GM12878 (cell line): ENCODE results near the gene NPS.

Experiments used
- BCL11A ChIP-seq: IDR thresholded peaks from 2 replicates; pipeline ENCODE4 v1.6.1; 2011; ENCODE audit warnings: low read depth, low read length
- CTCF ChIP-seq, 3 experiments: IDR thresholded peaks in 2 of 3; conservative IDR thresholded peaks in 1 of 3; 2 replicates each; pipeline ENCODE4 v1.5.1; 2011; ENCODE audit warnings: low read depth in 3 of 3, low read length in 3 of 3, mild to moderate bottlenecking in 3 of 3, control low read depth in 2 of 3, moderate library complexity in 2 of 3, inconsistent platforms in 1 of 3, mixed read lengths in 1 of 3; ENCODE audit not compliant: control insufficient read depth in 2 of 3, insufficient read depth in 1 of 3; ENCODE audit errors: extremely low read depth in 1 of 3
- DPF2 ChIP-seq: fragments of 450-650 bp; IDR thresholded peaks from 2 replicates; pipeline ENCODE4 v1.6.1; 2017; ENCODE audit warnings: mild to moderate bottlenecking
- EP300 ChIP-seq, 2 experiments: fragments of 150-350 bp in 1 of 2; IDR thresholded peaks; 2 replicates each; pipeline ENCODE4 v1.6.1; 2011 to 2012; ENCODE audit warnings: low read depth in 2 of 2, low read length in 2 of 2, borderline replicate concordance in 1 of 2, improper control_type of control experiment in 1 of 2, inconsistent platforms in 1 of 2; ENCODE audit not compliant: control insufficient read depth in 1 of 2
- EZH2 ChIP-seq: IDR thresholded peaks from 2 replicates; pipeline ENCODE4 v1.6.1; 2012; ENCODE audit warnings: low read depth, mild to moderate bottlenecking, control low read depth, inconsistent platforms, low read length, borderline replicate concordance; ENCODE audit not compliant: control insufficient read depth
- PBX3 ChIP-seq: IDR thresholded peaks from 2 replicates; pipeline ENCODE4 v1.6.1; 2011; ENCODE audit warnings: mild to moderate bottlenecking, low read depth, low read length, moderate library complexity; ENCODE audit not compliant: insufficient replicate concordance
- POLR2A ChIP-seq: IDR thresholded peaks from 2 replicates; pipeline ENCODE4 v1.6.1; 2011; ENCODE audit warnings: low read depth, mild to moderate bottlenecking, low read length
- RBBP5 ChIP-seq: fragments of 200-600 bp; sonication (generic); conservative IDR thresholded peaks from 2 replicates; pipeline ENCODE4 v1.6.1; 2016
- TAF1 ChIP-seq: IDR thresholded peaks from 2 replicates; pipeline ENCODE4 v1.6.1; 2011; ENCODE audit warnings: mild to moderate bottlenecking, low read depth, low read length, borderline replicate concordance
- ZBTB33 ChIP-seq: fragments of 450-650 bp; IDR thresholded peaks from 2 replicates; pipeline ENCODE4 v1.6.1; 2017; ENCODE audit warnings: mild to moderate bottlenecking
- ZNF274 ChIP-seq: IDR thresholded peaks from one replicate; pipeline ENCODE4 v1.8.0; 2011; ENCODE audit not compliant: insufficient read length, insufficient read depth

GRCh38 chr10:127526161-127526560 is 22.9 kb upstream of the NPS start:
- TF ChIP-seq ZNF274 (no peak), CTCF (IDR thresholded peaks at IDR 0.05 in 2 of 3, conservative IDR thresholded peaks at IDR 0.05 in 1 of 3; ENCODE audit: control insufficient read depth in 2 of 3, extremely low read depth in 1 of 3, insufficient read depth in 1 of 3, low read depth in 3 of 3, low read length in 3 of 3) (no peak), ZBTB33 (no peak), POLR2A (no peak), DPF2 (no peak), EP300 (IDR thresholded peaks at IDR 0.05; ENCODE audit: borderline replicate concordance in 1 of 2, control insufficient read depth in 1 of 2, low read depth in 2 of 2, low read length in 2 of 2) (no peak), PBX3 (no peak), EZH2 (no peak), RBBP5 (no peak), TAF1 (no peak), BCL11A (no peak)
